ENCODE results near the gene KASH5. TPM values are rescaled to one million over a fixed set of nuclear protein-coding genes. Genes with fewer than 3 reads are reported as not detected.
"Not testable (repeated sequence)": the region's sequence is repeated elsewhere in the genome, so short reads cannot be mapped to it uniquely, and the experiment has no call there.

KASH5 gene
- total and polyA plus RNA-seq, 2 donors, result 0.09 TPM

- H3K27me3 ChIP-seq (ENCODE audit: control insufficient read depth in 2 of 2, insufficient read depth in 1 of 2, low read length in 1 of 2), result no peaks in the 10 kb centered on the region
- H3K27ac ChIP-seq (ENCODE audit: low read depth in 1 of 2, low read length in 1 of 2), result peak within 1 kb of the TSS; percentile 98 to 99
- peaks cover 0 to 12% of the 10 kb centered on the region in 2 donors for H3K9me3 ChIP-seq (ENCODE audit: control insufficient read depth in 2 of 2, insufficient read depth in 1 of 2, low read length in 1 of 2)
- peak within 1 kb of the TSS; percentile 89 to 95 for H3K4me3 ChIP-seq (ENCODE audit: low read length in 2 of 2)
- H3K4me1 ChIP-seq (ENCODE audit: control insufficient read depth in 2 of 2, insufficient read depth in 2 of 2, low read length in 2 of 2), result peaks cover 16 to 48% of the 10 kb centered on the region in 2 donors
- peak; percentile 95 to 100 (median 98) for DNase-seq (ENCODE audit: low read depth in 6 of 9, low spot score in 9 of 9)
- H3K36me3 ChIP-seq (ENCODE audit: control insufficient read depth in 2 of 2, insufficient read depth in 2 of 2, low read length in 1 of 2), result peaks cover 32 to 46% of the 10 kb centered on the region in 2 donors
- WGBS, result 1% methylated on average over 42 of the region's 42 CpGs
Observed at GRCh38 chr19:49451430-49452181, 63.6 kb downstream of the KASH5 start, which contains the start of gene PIH1D1. TSS of gene PIH1D1 (minus strand) at chr19:49451814. CDS start at chr19:49451574, 240 bp downstream.

DNA sequence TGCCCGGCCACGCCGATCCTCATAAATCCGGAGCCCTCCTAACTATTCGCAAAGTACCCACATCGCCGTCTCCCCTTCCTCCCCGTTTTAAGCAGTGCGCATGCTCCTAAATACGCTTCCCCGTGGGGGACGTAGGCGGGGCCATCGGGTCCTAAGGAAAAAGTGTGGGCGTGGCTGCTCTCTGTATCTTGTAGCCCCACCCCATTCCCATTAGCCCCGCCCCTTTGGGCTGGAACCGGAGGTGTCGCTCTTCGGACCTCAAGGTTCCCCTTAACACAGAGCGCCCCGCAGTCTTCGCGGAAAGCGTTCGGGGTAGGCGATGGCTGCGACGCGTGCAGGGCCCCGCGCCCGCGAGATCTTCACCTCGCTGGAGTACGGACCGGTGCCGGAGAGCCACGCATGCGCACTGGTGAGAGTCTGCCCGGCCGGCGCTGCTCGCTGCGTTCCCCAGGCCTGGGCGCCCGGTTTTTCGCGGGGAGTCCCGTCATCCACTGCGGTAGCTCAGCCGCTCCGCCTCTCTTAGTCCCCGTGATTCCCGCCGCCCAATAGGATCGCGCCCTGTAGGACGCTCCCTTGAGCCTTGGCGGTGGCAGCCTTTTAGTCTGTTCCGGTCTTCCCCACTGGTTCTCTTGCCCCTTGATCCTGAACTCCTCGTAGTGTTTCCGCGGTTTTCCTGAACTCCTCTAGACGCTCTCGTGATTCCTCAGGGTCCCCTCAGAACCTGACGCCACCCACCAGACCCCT is 65.1 kb downstream of the KASH5 start, which contains the start of gene ALDH16A1:
Gene ALDH16A1 (plus strand): TSS at position 213 of the 744 bp plus-strand sequence. CDS start 107 bp downstream, at position 320.
- peaks cover 16 to 36% of the 10 kb centered on the region in 2 donors for H3K36me3 ChIP-seq (ENCODE audit: control insufficient read depth in 2 of 2, insufficient read depth in 2 of 2, low read length in 1 of 2)
- peak within 1 kb of the TSS; percentile 98 to 99 for H3K27ac ChIP-seq (ENCODE audit: low read depth in 1 of 2, low read length in 1 of 2)
- H3K27me3 ChIP-seq (ENCODE audit: control insufficient read depth in 2 of 2, insufficient read depth in 1 of 2, low read length in 1 of 2), result no peaks in the 10 kb centered on the region
- DNase-seq (ENCODE audit: low read depth in 6 of 9, low spot score in 9 of 9), result peak; percentile 90 to 98 (median 96)
- under 1% methylated on average over 66 of the region's 66 CpGs for WGBS
- H3K4me3 ChIP-seq (ENCODE audit: low read length in 2 of 2), result peak within 1 kb of the TSS; percentile 80 to 89
- H3K9me3 ChIP-seq (ENCODE audit: control insufficient read depth in 2 of 2, insufficient read depth in 1 of 2, low read length in 1 of 2), result peaks cover 0 to 12% of the 10 kb centered on the region in 2 donors
- peaks cover 16 to 42% of the 10 kb centered on the region in 2 donors for H3K4me1 ChIP-seq (ENCODE audit: control insufficient read depth in 2 of 2, insufficient read depth in 2 of 2, low read length in 2 of 2)

- DNase-seq (ENCODE audit: low read depth in 6 of 9, low spot score in 9 of 9), result no peak
- Histone ChIP-seq H3K4me3 (ENCODE audit: low read length in 2 of 2) (peak overlapping the region; percentile 70 to 80), H3K4me1 (ENCODE audit: control insufficient read depth in 2 of 2, insufficient read depth in 2 of 2, low read length in 2 of 2) (peaks cover 16 to 37% of the 10 kb centered on the region in 2 donors), H3K27me3 (ENCODE audit: control insufficient read depth in 2 of 2, insufficient read depth in 1 of 2, low read length in 1 of 2) (no peaks in the 10 kb centered on the region), H3K27ac (ENCODE audit: low read depth in 1 of 2, low read length in 1 of 2) (peak overlapping the region; percentile 94 to 98), H3K36me3 (ENCODE audit: control insufficient read depth in 2 of 2, insufficient read depth in 2 of 2, low read length in 1 of 2) (peaks cover 16 to 34% of the 10 kb centered on the region in 2 donors), H3K9me3 (ENCODE audit: control insufficient read depth in 2 of 2, insufficient read depth in 1 of 2, low read length in 1 of 2) (peaks cover 0 to 12% of the 10 kb centered on the region in 2 donors)
- 39% methylated on average over 10 of the region's 10 CpGs for WGBS
Observed at GRCh38 chr19:49453757-49454240, 65.8 kb downstream of the KASH5 start.

DNA sequence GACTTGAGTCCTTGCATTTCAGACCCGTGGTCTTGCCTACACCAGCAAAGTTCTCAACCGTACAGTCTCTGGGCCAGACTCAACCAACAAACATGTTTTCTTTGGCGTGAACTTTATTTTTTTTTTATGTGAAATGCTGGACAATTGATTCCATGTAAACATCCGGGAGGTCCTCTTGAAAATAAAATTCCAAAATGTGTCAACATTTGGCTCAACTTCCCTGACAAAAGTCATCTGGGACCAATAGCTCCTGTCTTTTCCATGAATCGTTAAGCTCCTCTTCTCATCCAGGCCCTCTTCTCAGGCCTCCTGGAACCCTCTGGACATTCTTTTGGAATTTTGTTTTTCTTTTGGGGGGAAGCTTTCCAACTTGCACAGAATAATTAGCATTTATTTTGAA is 67.7 kb downstream of the KASH5 start:
- H3K4me1 ChIP-seq (ENCODE audit: control insufficient read depth in 2 of 2, insufficient read depth in 2 of 2, low read length in 2 of 2), result peaks cover 11 to 32% of the 10 kb centered on the region in 2 donors
- no peaks in the 10 kb centered on the region for H3K27me3 ChIP-seq (ENCODE audit: control insufficient read depth in 2 of 2, insufficient read depth in 1 of 2, low read length in 1 of 2)
- H3K27ac ChIP-seq (ENCODE audit: low read depth in 1 of 2, low read length in 1 of 2), result no peak overlapping the region
- DNase-seq (ENCODE audit: low read depth in 6 of 9, low spot score in 9 of 9), result no peak
- H3K4me3 ChIP-seq (ENCODE audit: low read length in 2 of 2), result no peak overlapping the region
- peaks cover 19 to 23% of the 10 kb centered on the region in 2 donors for H3K36me3 ChIP-seq (ENCODE audit: control insufficient read depth in 2 of 2, insufficient read depth in 2 of 2, low read length in 1 of 2)
- H3K9me3 ChIP-seq (ENCODE audit: control insufficient read depth in 2 of 2, insufficient read depth in 1 of 2, low read length in 1 of 2), result peaks cover 0 to 12% of the 10 kb centered on the region in 2 donors
- 98% methylated on average over 5 of the region's 5 CpGs for WGBS

- no peak for DNase-seq (ENCODE audit: low read depth in 6 of 9, low spot score in 9 of 9)
- peaks cover 21 to 23% of the 10 kb centered on the region in 2 donors for H3K36me3 ChIP-seq (ENCODE audit: control insufficient read depth in 2 of 2, insufficient read depth in 2 of 2, low read length in 1 of 2)
- H3K4me1 ChIP-seq (ENCODE audit: control insufficient read depth in 2 of 2, insufficient read depth in 2 of 2, low read length in 2 of 2), result peaks cover 10 to 27% of the 10 kb centered on the region in 2 donors
- H3K9me3 ChIP-seq (ENCODE audit: control insufficient read depth in 2 of 2, insufficient read depth in 1 of 2, low read length in 1 of 2), result peaks cover 0 to 12% of the 10 kb centered on the region in 2 donors
- H3K27me3 ChIP-seq (ENCODE audit: control insufficient read depth in 2 of 2, insufficient read depth in 1 of 2, low read length in 1 of 2), result no peaks in the 10 kb centered on the region
- no peak overlapping the region for H3K4me3 ChIP-seq (ENCODE audit: low read length in 2 of 2)
- no peak overlapping the region for H3K27ac ChIP-seq (ENCODE audit: low read depth in 1 of 2, low read length in 1 of 2)
- 95% methylated on average over 5 of the region's 5 CpGs for WGBS
Observed at GRCh38 chr19:49456326-49456725, 68.3 kb downstream of the KASH5 start.

- DNase-seq (ENCODE audit: low read depth in 6 of 9, low spot score in 9 of 9), result no peak
- H3K4me3 ChIP-seq (ENCODE audit: low read length in 2 of 2), result no peak overlapping the region
- WGBS, result 93% methylated on average over 5 of the region's 5 CpGs
- peaks cover 26 to 30% of the 10 kb centered on the region in 2 donors for H3K36me3 ChIP-seq (ENCODE audit: control insufficient read depth in 2 of 2, insufficient read depth in 2 of 2, low read length in 1 of 2)
- peaks cover 0 to 3% of the 10 kb centered on the region in 2 donors for H3K9me3 ChIP-seq (ENCODE audit: control insufficient read depth in 2 of 2, insufficient read depth in 1 of 2, low read length in 1 of 2)
- no peak overlapping the region for H3K27ac ChIP-seq (ENCODE audit: low read depth in 1 of 2, low read length in 1 of 2)
- no peaks in the 10 kb centered on the region for H3K27me3 ChIP-seq (ENCODE audit: control insufficient read depth in 2 of 2, insufficient read depth in 1 of 2, low read length in 1 of 2)
- H3K4me1 ChIP-seq (ENCODE audit: control insufficient read depth in 2 of 2, insufficient read depth in 2 of 2, low read length in 2 of 2), result peaks cover 7 to 14% of the 10 kb centered on the region in 2 donors
Observed at GRCh38 chr19:49458567-49458903, 70.5 kb downstream of the KASH5 start.

DNA sequence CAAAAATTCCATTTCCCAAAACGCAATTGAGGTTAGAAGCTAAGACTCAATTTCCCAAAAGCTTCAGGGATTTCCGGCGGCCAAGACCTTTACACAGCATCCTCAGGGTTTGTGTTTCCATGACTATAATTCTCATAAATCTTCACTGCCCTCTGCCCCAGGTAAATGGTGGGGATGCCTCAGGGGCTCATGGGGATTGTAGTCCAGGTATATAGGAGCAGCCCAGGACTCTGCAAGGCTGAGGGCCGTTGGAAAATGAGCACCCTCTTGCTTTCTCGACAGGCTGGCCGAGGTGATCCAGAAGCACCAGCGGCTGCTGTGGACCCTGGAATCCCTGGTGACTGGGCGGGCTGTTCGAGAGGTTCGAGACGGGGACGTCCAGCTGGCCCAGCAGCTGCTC is 71.3 kb downstream of the KASH5 start:
- WGBS, result 99% methylated on average over 12 of the region's 12 CpGs
- Histone ChIP-seq H3K4me1 (ENCODE audit: control insufficient read depth in 2 of 2, insufficient read depth in 2 of 2, low read length in 2 of 2) (peaks cover 1 to 6% of the 10 kb centered on the region in 2 donors), H3K36me3 (ENCODE audit: control insufficient read depth in 2 of 2, insufficient read depth in 2 of 2, low read length in 1 of 2) (peaks cover 31 to 38% of the 10 kb centered on the region in 2 donors), H3K27ac (ENCODE audit: low read depth in 1 of 2, low read length in 1 of 2) (no peak overlapping the region), H3K9me3 (ENCODE audit: control insufficient read depth in 2 of 2, insufficient read depth in 1 of 2, low read length in 1 of 2) (no peaks in the 10 kb centered on the region), H3K27me3 (ENCODE audit: control insufficient read depth in 2 of 2, insufficient read depth in 1 of 2, low read length in 1 of 2) (no peaks in the 10 kb centered on the region), H3K4me3 (ENCODE audit: low read length in 2 of 2) (no peak overlapping the region)
- DNase-seq (ENCODE audit: low read depth in 6 of 9, low spot score in 9 of 9), result no peak

DNA sequence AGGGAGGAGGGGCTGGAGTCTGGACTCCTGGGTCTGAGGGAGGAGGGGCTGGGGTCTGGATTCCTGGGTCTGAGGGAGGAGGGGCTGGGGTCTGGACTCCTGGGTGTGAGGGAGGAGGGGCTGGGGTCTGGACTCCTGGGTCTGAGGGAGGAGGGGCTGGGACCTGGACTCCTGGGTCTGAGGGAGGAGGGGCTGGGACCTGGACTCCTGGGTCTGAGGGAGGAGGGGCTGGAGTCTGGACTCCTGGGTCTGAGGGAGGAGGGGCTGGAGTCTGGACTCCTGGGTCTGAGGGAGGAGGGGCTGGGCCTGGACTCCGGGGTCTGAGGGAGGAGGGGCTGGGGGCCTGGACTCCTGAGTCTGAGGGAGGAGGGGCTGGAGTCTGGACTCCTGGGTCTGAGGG is 73.1 kb downstream of the KASH5 start:
- peaks cover 40 to 54% of the 10 kb centered on the region in 2 donors for H3K36me3 ChIP-seq (ENCODE audit: control insufficient read depth in 2 of 2, insufficient read depth in 2 of 2, low read length in 1 of 2)
- WGBS, result 0% methylated on average over 1 of the region's 1 CpG
- DNase-seq (ENCODE audit: low read depth in 6 of 9, low spot score in 9 of 9); H3K4me3 ChIP-seq (ENCODE audit: low read length in 2 of 2); H3K9me3 ChIP-seq (ENCODE audit: control insufficient read depth in 2 of 2, insufficient read depth in 1 of 2, low read length in 1 of 2); H3K4me1 ChIP-seq (ENCODE audit: control insufficient read depth in 2 of 2, insufficient read depth in 2 of 2, low read length in 2 of 2); H3K27me3 ChIP-seq (ENCODE audit: control insufficient read depth in 2 of 2, insufficient read depth in 1 of 2, low read length in 1 of 2); H3K27ac ChIP-seq (ENCODE audit: low read depth in 1 of 2, low read length in 1 of 2): not testable (repeated sequence)

DNA sequence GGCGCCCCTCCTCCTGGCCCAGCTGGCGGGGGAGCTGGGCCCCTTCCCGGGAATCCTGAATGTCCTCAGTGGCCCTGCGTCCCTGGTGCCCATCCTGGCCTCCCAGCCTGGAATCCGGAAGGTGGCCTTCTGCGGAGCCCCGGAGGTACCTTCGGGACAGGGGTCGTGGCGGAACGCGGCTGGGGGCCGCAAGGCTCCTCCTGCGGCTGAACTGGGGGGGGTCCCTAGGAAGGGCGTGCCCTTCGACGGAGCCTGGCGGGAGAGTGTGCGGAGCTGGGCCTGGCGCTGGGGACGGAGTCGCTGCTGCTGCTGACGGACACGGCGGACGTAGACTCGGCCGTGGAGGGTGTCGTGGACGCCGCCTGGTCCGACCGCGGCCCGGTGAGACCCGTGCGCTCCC is 73.6 kb downstream of the KASH5 start:
- no peak overlapping the region for H3K4me3 ChIP-seq (ENCODE audit: low read length in 2 of 2)
- peaks cover 0 to 4% of the 10 kb centered on the region in 2 donors for H3K4me1 ChIP-seq (ENCODE audit: control insufficient read depth in 2 of 2, insufficient read depth in 2 of 2, low read length in 2 of 2)
- no peak overlapping the region for H3K27ac ChIP-seq (ENCODE audit: low read depth in 1 of 2, low read length in 1 of 2)
- WGBS, result 97% methylated on average over 37 of the region's 37 CpGs
- no peak for DNase-seq (ENCODE audit: low read depth in 6 of 9, low spot score in 9 of 9)
- no peaks in the 10 kb centered on the region for H3K9me3 ChIP-seq (ENCODE audit: control insufficient read depth in 2 of 2, insufficient read depth in 1 of 2, low read length in 1 of 2)
- peaks cover 40 to 58% of the 10 kb centered on the region in 2 donors for H3K36me3 ChIP-seq (ENCODE audit: control insufficient read depth in 2 of 2, insufficient read depth in 2 of 2, low read length in 1 of 2)
- H3K27me3 ChIP-seq (ENCODE audit: control insufficient read depth in 2 of 2, insufficient read depth in 1 of 2, low read length in 1 of 2), result no peaks in the 10 kb centered on the region
